ENCODE data around the gene FFAR4. TPM values are rescaled to one million over a fixed set of nuclear protein-coding genes. Genes with fewer than 3 reads are reported as not detected.
"Not testable (repeated sequence)": the region's sequence is repeated elsewhere in the genome, so short reads cannot be mapped to it uniquely, and the experiment has no call there.

The FFAR4 gene
- total RNA-seq, result not detected in 2 replicates

DNA sequence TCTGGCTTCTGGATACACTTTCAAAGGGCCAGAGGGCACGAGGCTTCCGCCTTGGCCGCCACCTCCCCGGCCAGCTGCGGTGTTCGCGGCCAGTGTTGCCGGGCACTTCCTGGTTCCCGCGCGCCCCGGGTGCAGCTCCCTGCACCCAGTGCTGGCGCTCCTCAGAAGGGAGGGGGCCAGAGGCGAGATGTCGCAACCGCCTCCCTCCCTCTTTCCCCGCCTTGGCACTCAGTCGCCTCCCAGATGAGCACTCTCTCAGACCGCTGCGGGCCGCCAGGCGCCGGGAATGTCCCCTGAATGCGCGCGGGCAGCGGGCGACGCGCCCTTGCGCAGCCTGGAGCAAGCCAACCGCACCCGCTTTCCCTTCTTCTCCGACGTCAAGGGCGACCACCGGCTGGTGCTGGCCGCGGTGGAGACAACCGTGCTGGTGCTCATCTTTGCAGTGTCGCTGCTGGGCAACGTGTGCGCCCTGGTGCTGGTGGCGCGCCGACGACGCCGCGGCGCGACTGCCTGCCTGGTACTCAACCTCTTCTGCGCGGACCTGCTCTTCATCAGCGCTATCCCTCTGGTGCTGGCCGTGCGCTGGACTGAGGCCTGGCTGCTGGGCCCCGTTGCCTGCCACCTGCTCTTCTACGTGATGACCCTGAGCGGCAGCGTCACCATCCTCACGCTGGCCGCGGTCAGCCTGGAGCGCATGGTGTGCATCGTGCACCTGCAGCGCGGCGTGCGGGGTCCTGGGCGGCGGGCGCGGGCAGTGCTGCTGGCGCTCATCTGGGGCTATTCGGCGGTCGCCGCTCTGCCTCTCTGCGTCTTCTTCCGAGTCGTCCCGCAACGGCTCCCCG, at the start of gene FFAR4:
FFAR4 (plus strand) TSS at position 231 of the 842 bp plus-strand sequence; CDS start at position 287, 56 bp downstream.
- DNase-seq (ENCODE audit: low spot score), result no peak
- no peaks in the 10 kb centered on the region for H3K4me1 Mint-ChIP-seq (ENCODE audit: low read depth)
- no peaks in the 10 kb centered on the region for H3K9me3 Mint-ChIP-seq
- peaks cover 44% of the 10 kb centered on the region for H3K27me3 Mint-ChIP-seq (ENCODE audit: insufficient read depth)
- intact Hi-C loops (cut with micrococcal nuclease), result no loop called here
- H3K36me3 Mint-ChIP-seq (ENCODE audit: low read depth), result no peaks in the 10 kb centered on the region
- H3K4me3 Mint-ChIP-seq, result no peak within 1 kb of the TSS
- H3K27ac Mint-ChIP-seq, result no peak within 1 kb of the TSS

DNA sequence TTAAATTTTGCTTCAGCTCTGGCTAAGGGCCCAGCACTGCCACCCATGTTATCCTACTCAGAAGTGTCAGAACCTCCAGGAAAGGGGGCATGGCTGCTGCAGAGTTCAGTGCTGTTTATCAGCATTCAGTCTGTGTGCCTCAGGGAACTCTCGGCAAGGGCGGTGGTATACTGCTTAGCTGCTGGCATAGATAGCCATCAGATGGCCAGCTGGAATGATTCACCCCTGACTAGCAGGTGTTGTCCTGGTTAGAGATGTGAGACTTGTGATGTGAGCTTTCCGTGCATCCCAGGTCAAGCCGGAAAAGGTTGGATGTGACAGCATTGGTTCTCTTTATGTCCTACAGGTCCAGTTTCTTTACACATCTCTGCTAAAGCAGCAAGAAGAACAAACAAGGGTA, 47.9 kb upstream of the FFAR4 start:
- no peak overlapping the region for H3K4me3 Mint-ChIP-seq
- no peaks in the 10 kb centered on the region for H3K4me1 Mint-ChIP-seq (ENCODE audit: low read depth)
- H3K27me3 Mint-ChIP-seq (ENCODE audit: insufficient read depth), result no peaks in the 10 kb centered on the region
- intact Hi-C loops (cut with micrococcal nuclease), result no loop called here
- DNase-seq (ENCODE audit: low spot score), result no peak
- peaks cover 6% of the 10 kb centered on the region for H3K9me3 Mint-ChIP-seq
- H3K27ac Mint-ChIP-seq, result no peak overlapping the region
- H3K36me3 Mint-ChIP-seq (ENCODE audit: low read depth), result peaks cover 57% of the 10 kb centered on the region

DNA sequence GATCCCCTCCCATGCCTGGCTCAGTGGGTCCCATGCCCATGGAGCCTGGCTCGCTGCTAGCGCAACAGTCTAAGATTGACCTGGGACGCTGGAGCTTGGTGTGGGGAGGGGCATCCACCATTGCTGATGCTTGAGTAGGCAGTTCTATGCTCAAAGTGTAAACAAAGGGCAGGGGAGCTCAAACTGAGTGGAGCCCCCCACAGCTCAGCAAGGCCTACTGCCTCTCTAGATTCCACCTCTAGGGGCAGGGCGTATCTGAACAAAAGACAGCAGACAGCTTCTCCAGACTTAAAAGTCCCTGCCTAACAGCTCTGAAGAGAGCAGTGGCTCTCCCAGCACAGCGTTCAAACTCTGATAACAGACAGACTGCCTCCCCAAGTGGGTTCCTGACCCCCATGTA, 31.2 kb upstream of the FFAR4 start:
- Mint-ChIP-seq H3K4me3 (no peak overlapping the region), H3K27me3 (ENCODE audit: insufficient read depth) (peaks cover 2% of the 10 kb centered on the region), H3K4me1 (ENCODE audit: low read depth) (no peaks in the 10 kb centered on the region), H3K36me3 (ENCODE audit: low read depth) (peaks cover 1% of the 10 kb centered on the region), H3K9me3 (no peaks in the 10 kb centered on the region), H3K27ac (no peak overlapping the region)
- no peak for DNase-seq (ENCODE audit: low spot score)
- intact Hi-C loops (cut with micrococcal nuclease), result no loop called here

DNA sequence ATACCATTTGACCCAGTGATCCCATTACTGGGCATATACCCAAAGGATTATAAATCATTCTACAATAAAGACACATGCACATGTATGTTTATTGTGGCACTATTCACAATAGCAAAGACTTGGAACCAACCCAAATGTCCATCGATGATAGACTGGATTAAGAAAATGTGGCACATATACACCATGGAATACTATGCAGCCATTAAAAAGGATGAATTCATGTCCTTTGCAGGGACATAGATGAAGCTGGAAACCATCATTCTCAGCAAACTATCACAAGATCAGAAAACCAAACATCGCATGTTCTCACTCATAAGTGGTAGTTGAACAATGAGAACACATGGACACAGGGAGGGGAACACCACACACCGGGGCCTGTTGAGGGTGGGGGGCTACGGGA, 25.6 kb upstream of the FFAR4 start:
- H3K27me3 Mint-ChIP-seq (ENCODE audit: insufficient read depth); H3K4me3 Mint-ChIP-seq; H3K36me3 Mint-ChIP-seq (ENCODE audit: low read depth); DNase-seq (ENCODE audit: low spot score); H3K27ac Mint-ChIP-seq; H3K4me1 Mint-ChIP-seq (ENCODE audit: low read depth); intact Hi-C loops (cut with micrococcal nuclease); H3K9me3 Mint-ChIP-seq: not testable (repeated sequence)

DNA sequence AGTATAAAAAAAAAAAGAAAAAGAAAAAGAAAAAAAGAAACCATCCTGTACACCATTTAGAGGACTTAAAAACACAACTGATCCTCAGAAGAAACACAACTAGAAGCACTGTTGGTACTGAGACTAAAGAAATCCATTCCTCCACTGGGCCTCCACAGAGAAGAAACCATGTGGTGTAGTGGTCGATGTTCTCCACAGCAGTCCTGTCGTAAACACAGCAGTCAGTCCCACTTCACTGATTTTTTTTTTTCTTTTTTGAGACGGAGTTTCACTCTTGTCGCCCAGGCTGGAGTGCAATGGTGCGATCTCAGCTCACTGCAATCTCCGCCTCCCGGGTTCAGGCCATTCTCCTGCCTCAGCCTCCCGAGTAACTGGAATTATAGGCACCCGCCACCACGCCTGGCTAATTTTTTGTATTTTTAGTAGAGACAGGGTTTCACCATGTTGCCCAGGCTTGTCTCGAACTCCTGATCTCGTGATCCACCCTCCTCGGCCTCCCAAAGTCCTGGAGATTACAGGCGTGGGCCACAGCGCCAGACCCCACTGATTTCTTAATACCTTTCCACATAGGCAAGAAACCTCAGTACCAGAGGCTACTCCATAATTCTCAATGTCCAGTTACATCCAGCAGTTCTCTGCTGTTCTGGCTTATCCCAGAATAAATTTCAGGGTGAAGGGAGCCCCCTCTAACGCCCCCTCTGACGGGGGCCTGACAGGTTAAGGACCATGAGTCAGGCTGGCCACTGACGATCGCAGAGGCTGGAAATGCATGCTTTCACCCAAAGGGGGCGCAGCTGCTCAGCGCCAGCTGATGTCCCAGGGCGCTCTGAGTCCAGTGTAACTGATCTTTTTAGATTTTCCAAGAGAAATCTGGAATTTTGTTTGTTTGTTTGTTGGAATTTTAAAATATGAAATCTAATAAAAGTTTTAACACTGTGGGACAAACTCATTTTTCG, 24.8 kb upstream of the FFAR4 start:
- Mint-ChIP-seq H3K27me3 (ENCODE audit: insufficient read depth) (peaks cover 5% of the 10 kb centered on the region), H3K4me1 (ENCODE audit: low read depth) (no peaks in the 10 kb centered on the region), H3K36me3 (ENCODE audit: low read depth) (no peaks in the 10 kb centered on the region), H3K4me3 (no peak overlapping the region), H3K27ac (no peak overlapping the region), H3K9me3 (no peaks in the 10 kb centered on the region)
- intact Hi-C loops (cut with micrococcal nuclease), result no loop called here
- DNase-seq (ENCODE audit: low spot score), result no peak

DNA sequence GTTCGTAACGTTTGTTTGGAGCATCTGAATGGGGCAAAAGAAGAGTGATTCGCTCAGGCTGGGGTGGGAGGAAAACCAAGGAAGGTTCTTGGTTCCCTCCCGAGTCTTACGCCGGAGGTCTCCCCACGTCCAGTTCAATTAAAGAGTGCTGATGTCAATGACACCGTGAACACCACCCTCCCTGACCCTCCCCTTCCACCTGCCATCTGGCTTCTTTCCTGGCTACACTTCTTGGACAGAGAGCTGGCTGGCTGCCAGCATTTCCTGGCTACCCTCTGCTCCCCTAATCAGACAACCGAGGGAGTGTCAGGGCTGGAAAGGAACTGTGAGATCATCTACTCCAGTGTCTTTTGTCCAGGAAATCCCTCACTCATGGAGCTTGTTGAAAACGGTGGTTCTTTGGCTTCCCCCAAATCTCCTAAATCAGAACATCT, 24.1 kb upstream of the FFAR4 start:
- Mint-ChIP-seq H3K9me3 (no peaks in the 10 kb centered on the region), H3K36me3 (ENCODE audit: low read depth) (no peaks in the 10 kb centered on the region), H3K27me3 (ENCODE audit: insufficient read depth) (peaks cover 5% of the 10 kb centered on the region), H3K4me3 (no peak overlapping the region), H3K4me1 (ENCODE audit: low read depth) (no peaks in the 10 kb centered on the region), H3K27ac (no peak overlapping the region)
- no peak for DNase-seq (ENCODE audit: low spot score)
- intact Hi-C loops (cut with micrococcal nuclease), result no loop called here

DNA sequence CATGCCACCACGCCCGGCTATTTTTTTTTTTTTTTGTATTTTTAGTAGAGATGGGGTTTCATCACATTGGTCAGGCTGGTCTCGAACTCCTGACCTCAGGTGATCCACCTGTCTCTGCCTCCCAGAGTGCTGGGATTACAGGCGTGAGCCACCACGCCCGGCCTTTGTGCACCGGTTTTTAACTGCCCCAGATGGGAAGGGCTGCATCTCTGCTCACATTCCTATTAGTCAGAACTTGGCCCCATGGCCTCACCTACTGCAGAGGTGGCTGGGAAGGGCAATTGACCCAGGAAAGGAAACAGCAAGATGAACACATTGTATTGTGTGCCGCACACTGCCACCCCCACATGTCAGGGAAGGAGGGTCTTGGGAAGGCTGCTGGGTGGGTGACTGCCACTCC, 19.5 kb upstream of the FFAR4 start:
- intact Hi-C loops (cut with micrococcal nuclease); H3K4me1 Mint-ChIP-seq (ENCODE audit: low read depth); H3K27me3 Mint-ChIP-seq (ENCODE audit: insufficient read depth); H3K36me3 Mint-ChIP-seq (ENCODE audit: low read depth); DNase-seq (ENCODE audit: low spot score); H3K4me3 Mint-ChIP-seq; H3K27ac Mint-ChIP-seq; H3K9me3 Mint-ChIP-seq: not testable (repeated sequence)

DNA sequence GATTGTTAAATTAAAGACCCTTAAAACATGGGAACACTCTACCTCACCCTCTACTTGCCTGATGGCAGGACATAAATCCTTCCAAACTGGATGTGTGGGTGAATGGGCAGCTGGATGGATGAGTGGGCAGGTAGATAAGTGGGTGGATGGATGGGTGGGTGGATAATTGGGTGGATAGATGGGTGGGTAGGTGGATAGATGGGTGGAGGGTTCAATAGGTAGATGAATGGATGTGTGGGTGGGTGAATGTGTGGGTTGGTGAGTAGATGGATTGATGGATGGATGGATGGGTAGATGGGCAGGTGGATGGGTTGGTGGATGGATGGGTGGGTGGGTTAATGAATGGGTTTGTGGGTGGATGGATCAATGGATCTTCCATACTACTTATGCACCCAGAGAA, 18.9 kb upstream of the FFAR4 start:
- Mint-ChIP-seq H3K4me3 (no peak overlapping the region), H3K36me3 (ENCODE audit: low read depth) (no peaks in the 10 kb centered on the region), H3K4me1 (ENCODE audit: low read depth) (no peaks in the 10 kb centered on the region), H3K27me3 (ENCODE audit: insufficient read depth) (peaks cover 5% of the 10 kb centered on the region), H3K9me3 (no peaks in the 10 kb centered on the region), H3K27ac (no peak overlapping the region)
- intact Hi-C loops (cut with micrococcal nuclease), result no loop called here
- no peak for DNase-seq (ENCODE audit: low spot score)

DNA sequence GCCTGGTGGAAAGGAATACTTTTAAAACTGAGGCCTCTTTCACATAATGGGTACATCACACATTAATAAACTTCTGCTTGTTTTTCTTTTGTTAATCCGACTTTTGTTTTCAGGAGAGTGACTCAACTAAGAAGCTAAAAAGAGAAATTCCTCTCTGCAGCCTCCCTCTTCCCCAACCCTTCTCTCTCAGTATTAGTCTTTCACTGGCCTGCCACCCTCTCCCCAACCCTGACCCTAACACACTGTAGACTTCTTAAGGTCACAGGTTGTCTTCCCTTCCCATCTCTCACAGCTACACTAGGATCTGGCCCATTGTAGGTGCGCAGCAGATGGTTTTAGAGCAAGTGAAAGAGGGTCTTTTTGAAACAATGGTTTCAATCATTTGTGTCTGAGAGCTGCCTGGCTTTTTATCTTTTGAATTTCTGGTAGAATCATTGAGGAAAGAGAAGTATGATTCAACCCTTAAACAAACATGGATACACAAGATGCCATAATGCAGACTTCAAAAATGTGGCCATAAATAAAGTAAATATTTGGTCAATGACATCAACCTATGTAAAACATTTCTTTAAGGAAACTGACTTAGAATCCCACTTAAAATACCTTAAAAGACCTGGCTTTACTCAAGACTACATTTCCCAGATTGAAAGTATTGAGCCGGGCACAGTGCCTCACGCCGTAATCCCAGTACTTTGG, 17.9 kb upstream of the FFAR4 start:
- Mint-ChIP-seq H3K4me1 (ENCODE audit: low read depth) (no peaks in the 10 kb centered on the region), H3K9me3 (no peaks in the 10 kb centered on the region), H3K27ac (no peak overlapping the region), H3K36me3 (ENCODE audit: low read depth) (no peaks in the 10 kb centered on the region), H3K27me3 (ENCODE audit: insufficient read depth) (peaks cover 3% of the 10 kb centered on the region), H3K4me3 (no peak overlapping the region)
- intact Hi-C loops (cut with micrococcal nuclease), result no loop called here
- no peak for DNase-seq (ENCODE audit: low spot score)

DNA sequence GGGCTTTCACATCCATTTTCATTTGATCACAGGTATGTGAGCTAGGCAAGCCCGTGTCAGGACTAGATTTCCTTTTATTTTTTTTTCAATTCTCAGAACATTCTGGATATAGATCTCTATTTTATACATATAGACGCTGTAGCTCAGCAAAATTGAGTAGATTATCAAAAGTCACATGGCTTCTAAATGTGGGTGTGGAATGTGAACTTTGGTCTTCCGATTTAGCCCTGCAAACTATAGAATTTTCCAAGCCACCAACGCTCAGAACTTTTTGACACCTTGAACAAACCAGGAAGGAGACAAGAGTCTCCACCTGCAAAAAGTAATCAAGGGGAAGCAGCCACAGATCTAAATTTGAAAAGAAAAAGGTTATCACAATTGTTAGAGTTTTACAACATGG, 15.9 kb upstream of the FFAR4 start:
- DNase-seq (ENCODE audit: low spot score), result no peak
- Mint-ChIP-seq H3K27ac (no peak overlapping the region), H3K36me3 (ENCODE audit: low read depth) (no peaks in the 10 kb centered on the region), H3K27me3 (ENCODE audit: insufficient read depth) (peaks cover 3% of the 10 kb centered on the region), H3K4me1 (ENCODE audit: low read depth) (no peaks in the 10 kb centered on the region), H3K4me3 (no peak overlapping the region), H3K9me3 (no peaks in the 10 kb centered on the region)
- intact Hi-C loops (cut with micrococcal nuclease), result no loop called here

DNA sequence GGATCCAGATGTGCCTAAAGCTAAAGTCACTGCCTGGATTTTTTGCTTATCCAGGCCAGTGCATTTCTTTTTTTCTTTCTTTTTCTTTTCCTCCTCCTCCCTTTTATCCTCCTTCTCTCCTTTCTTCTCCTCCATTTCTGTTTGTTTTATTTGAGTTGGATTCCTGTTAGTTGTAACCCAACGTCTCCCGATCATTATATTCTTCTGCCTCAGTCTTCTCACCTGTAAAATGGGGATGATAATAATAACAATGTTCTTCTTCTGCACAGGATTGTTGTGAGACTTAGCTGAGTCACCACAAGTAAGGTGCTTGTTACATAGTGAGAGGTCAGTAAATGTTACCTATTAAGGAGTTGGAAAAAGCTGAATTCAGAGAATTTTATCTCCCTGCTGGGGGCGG, 13.7 kb upstream of the FFAR4 start:
- H3K4me1 Mint-ChIP-seq (ENCODE audit: low read depth), result no peaks in the 10 kb centered on the region
- H3K27me3 Mint-ChIP-seq (ENCODE audit: insufficient read depth), result peaks cover 10% of the 10 kb centered on the region
- no peak for DNase-seq (ENCODE audit: low spot score)
- intact Hi-C loops (cut with micrococcal nuclease), result no loop called here
- H3K27ac Mint-ChIP-seq, result no peak overlapping the region
- no peaks in the 10 kb centered on the region for H3K36me3 Mint-ChIP-seq (ENCODE audit: low read depth)
- no peaks in the 10 kb centered on the region for H3K9me3 Mint-ChIP-seq
- no peak overlapping the region for H3K4me3 Mint-ChIP-seq

DNA sequence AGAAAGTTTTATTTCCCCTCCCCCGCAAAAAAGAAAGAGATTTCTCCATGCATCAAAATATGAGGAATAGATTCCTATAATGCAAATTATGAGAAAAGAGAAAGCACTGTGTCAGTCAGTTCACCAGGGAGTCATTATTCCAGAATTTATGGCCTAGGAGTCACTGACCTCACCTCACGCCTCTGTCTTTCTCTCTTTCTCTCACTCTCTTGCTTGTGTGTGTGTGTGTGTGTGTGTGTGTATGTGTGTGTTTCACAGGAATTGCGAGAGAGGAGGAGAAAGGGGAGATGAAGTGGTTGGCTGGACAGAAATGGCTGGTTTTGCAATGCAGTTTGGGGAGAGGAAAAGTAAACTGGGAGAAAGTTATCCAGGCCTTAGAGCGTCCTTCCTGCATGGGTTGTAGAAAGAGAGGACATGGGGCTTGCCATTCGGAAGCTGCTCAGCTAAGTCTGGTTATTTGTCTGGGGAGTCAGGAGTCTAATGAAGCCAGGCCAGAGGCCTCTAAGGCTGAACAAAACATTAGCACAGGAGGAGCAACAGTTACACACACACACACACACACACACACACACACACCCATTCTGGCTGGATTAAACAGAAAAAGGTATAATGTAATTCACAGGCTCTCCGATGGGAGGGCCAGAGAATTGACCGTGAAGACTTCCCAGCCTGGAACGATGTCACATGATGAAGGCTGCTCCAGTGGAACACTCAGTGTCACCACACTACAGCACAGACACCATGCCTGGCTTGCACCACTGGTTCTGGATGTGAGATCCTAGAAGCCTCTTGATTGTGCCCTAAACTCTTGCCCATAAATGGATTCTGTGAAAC, 12.8 kb upstream of the FFAR4 start:
- Mint-ChIP-seq H3K4me3 (no peak overlapping the region), H3K4me1 (ENCODE audit: low read depth) (no peaks in the 10 kb centered on the region), H3K36me3 (ENCODE audit: low read depth) (no peaks in the 10 kb centered on the region), H3K9me3 (no peaks in the 10 kb centered on the region), H3K27ac (no peak overlapping the region), H3K27me3 (ENCODE audit: insufficient read depth) (peaks cover 7% of the 10 kb centered on the region)
- no peak for DNase-seq (ENCODE audit: low spot score)
- intact Hi-C loops (cut with micrococcal nuclease), result loop anchor here (2.0 kb wide), 2 partner anchors 263 to 305 kb away; no protein-coding TSS in a partner anchor
